PC-9 (cell line): ENCODE measurements around the gene C1orf35. TPM values are rescaled to one million over a fixed set of nuclear protein-coding genes. Genes with fewer than 3 reads are reported as not detected.

Experiments used
- BruUV-seq: library from RNA; stranded (reverse); fragments of 400-500 nt; replicated peaks from 2 replicates; lab custom pipeline; 2021; lab: Mats Ljungman, UMichigan
- CTCF ChIA-PET: fragments of 300-600 bp; sonication (Branson Sonifier 250); formaldehyde crosslinking; loops from one replicate; lab custom pipeline; 2022; ENCODE audit warnings: antibody characterized with exemption; lab: Charles Lee
- POLR2A ChIA-PET: fragments of 300-600 bp; sonication (Branson Sonifier 250); formaldehyde crosslinking; loops from one replicate; lab custom pipeline; 2022; ENCODE audit warnings: antibody characterized with exemption; ENCODE audit not compliant: unreplicated experiment; lab: Charles Lee
- DNase-seq, 2 experiments: peaks; one replicate each; pipeline versions ENCODE4 v3.0.0 to v3.0.0-alpha.2; 2015 to 2022; ENCODE audit warnings: mixed read lengths in 1 of 2
- H2AFZ ChIP-seq: fragments of 200-600 bp; sonication (generic); 2 replicates; pipeline ENCODE4 v1.8.1; 2017; ENCODE audit warnings: antibody characterized with exemption
- H3F3A ChIP-seq: fragments of 200-600 bp; sonication (generic); 2 replicates; pipeline ENCODE4 v1.8.1; 2017; ENCODE audit warnings: antibody characterized with exemption, mild to moderate bottlenecking, low read depth; ENCODE audit not compliant: insufficient read depth
- H3K27ac ChIP-seq: fragments of 200-600 bp; sonication (generic); 2 replicates; pipeline ENCODE4 v1.6.1; 2016; ENCODE audit warnings: mixed run types
- H3K27me3 ChIP-seq: fragments of 200-600 bp; sonication (generic); 2 replicates; pipeline ENCODE4 v1.6.1; 2016; ENCODE audit warnings: low read depth, mixed run types; ENCODE audit not compliant: insufficient read depth
- H3K36me3 ChIP-seq: fragments of 200-600 bp; sonication (generic); 2 replicates; pipeline ENCODE4 v1.6.1; 2016; ENCODE audit warnings: low read depth, mixed run types
- H3K4me1 ChIP-seq: fragments of 200-600 bp; sonication (generic); replicated peaks from 2 replicates; pipeline ENCODE4 v1.6.1; 2016; ENCODE audit warnings: mixed run types; ENCODE audit not compliant: insufficient read depth
- H3K4me2 ChIP-seq: fragments of 200-600 bp; sonication (generic); 2 replicates; pipeline ENCODE4 v1.6.1; 2017; ENCODE audit warnings: mixed run types
- H3K4me3 ChIP-seq: fragments of 200-600 bp; sonication (generic); 2 replicates; pipeline ENCODE4 v1.6.1; 2016; ENCODE audit warnings: mixed run types
- H3K79me2 ChIP-seq: fragments of 200-600 bp; sonication (generic); 2 replicates; pipeline ENCODE4 v1.6.1; 2017; ENCODE audit warnings: low read depth, mixed run types
- H3K9me2 ChIP-seq: fragments of 200-600 bp; sonication (generic); 2 replicates; pipeline ENCODE4 v1.8.1; 2017; ENCODE audit warnings: mild to moderate bottlenecking; ENCODE audit not compliant: insufficient read depth
- H3K9me3 ChIP-seq: fragments of 200-600 bp; sonication (generic); 2 replicates; pipeline ENCODE4 v1.8.1; 2016; ENCODE audit warnings: low read depth; ENCODE audit not compliant: insufficient read depth
- H4K20me1 ChIP-seq: fragments of 200-600 bp; sonication (generic); 2 replicates; pipeline ENCODE4 v1.8.1; 2017; ENCODE audit not compliant: insufficient read depth
- CTCF ChIP-seq: fragments of 200-600 bp; sonication (generic); conservative IDR thresholded peaks from 2 replicates; pipeline ENCODE4 v1.6.1; 2017; ENCODE audit warnings: mixed run types, antibody characterized with exemption, mild to moderate bottlenecking, moderate library complexity
- EZH2 ChIP-seq: fragments of 200-600 bp; sonication (generic); IDR thresholded peaks from 2 replicates; pipeline ENCODE4 v1.8.0; 2017; ENCODE audit warnings: antibody characterized with exemption, low read depth
- intact Hi-C: fragments of 100-400 bp; cut with micrococcal nuclease; formaldehyde crosslinking; loops from one replicate; pipeline ENCODE4 v1.10.0; 2022; ENCODE audit not compliant: unreplicated experiment
- total RNA-seq: library from RNA; stranded (reverse); gene quantifications from 2 replicates; pipeline ENCODE4 v1.2.3, GENCODE V29; 2021

The C1orf35 gene
- total RNA-seq, 1 experiment from 2014 or later: 26.4 TPM

- no peak within 1 kb of the TSS for H3K4me2 ChIP-seq
- POLR2A ChIA-PET: interaction anchor here (0.6 to 1.1 kb wide), 2 partner anchors 49 to 249 kb away, joined by 8 to 10 read pairs; no protein-coding TSS in a partner anchor
- TF ChIP-seq EZH2 (no peak), CTCF (no peak)
- no peaks in the 10 kb centered on the region for H3F3A ChIP-seq
- no TSS peak for BruUV-seq
- no peak within 1 kb of the TSS for H3K27ac ChIP-seq
- no peaks in the 10 kb centered on the region for H3K4me1 ChIP-seq
- no peaks in the 10 kb centered on the region for H4K20me1 ChIP-seq
- H3K79me2 ChIP-seq: peaks cover 6% of the 10 kb centered on the region; the same call in 1 of the 2 replicates
- no peaks in the 10 kb centered on the region for H3K27me3 ChIP-seq
- intact Hi-C loops: loop anchor here (1.0 to 2.0 kb wide), 2 partner anchors 8 to 13 kb away; no protein-coding TSS in a partner anchor
- no peak within 1 kb of the TSS for H2AFZ ChIP-seq
- peak in 1 of 2 experiments; percentile 77 for DNase-seq
- CTCF ChIA-PET: no interaction called here
- H3K9me3 ChIP-seq: no peaks in the 10 kb centered on the region
- no peaks in the 10 kb centered on the region for H3K36me3 ChIP-seq
- no peak within 1 kb of the TSS for H3K4me3 ChIP-seq
- no peaks in the 10 kb centered on the region for H3K9me2 ChIP-seq
Measured at GRCh38 chr1:228149406-228150119, 46.4 kb upstream of the C1orf35 start, which contains the start of gene GJC2. GJC2 (plus strand) TSS chr1:228149930; CDS start chr1:228157759, 7,829 bp downstream.

- POLR2A ChIA-PET: interaction anchor here (1.1 kb wide), 1 partner anchor 50 kb away, joined by 10 read pairs; no protein-coding TSS in a partner anchor
- no TSS peak for BruUV-seq
- CTCF ChIA-PET: no interaction called here
- Histone ChIP-seq H3K27ac (no peak overlapping the region), H3K36me3 (no peaks in the 10 kb centered on the region), H3K27me3 (no peaks in the 10 kb centered on the region), H4K20me1 (peaks cover 5% of the 10 kb centered on the region), H3K4me2 (no peak overlapping the region), H3K79me2 (peaks cover 12% of the 10 kb centered on the region), H3K9me2 (no peaks in the 10 kb centered on the region), H3K4me3 (no peak overlapping the region), H2AFZ (no peak overlapping the region), H3K4me1 (no peaks in the 10 kb centered on the region), H3F3A (no peaks in the 10 kb centered on the region), H3K9me3 (no peaks in the 10 kb centered on the region)
- no peak for TF ChIP-seq CTCF
- no peak for TF ChIP-seq EZH2
- intact Hi-C loops: loop anchor here (1.0 to 2.0 kb wide), 2 partner anchors 8 to 14 kb away; no protein-coding TSS in a partner anchor
- peak in 1 of 2 experiments; percentile 61 for DNase-seq
Measured at GRCh38 chr1:228148935-228149405, 45.8 kb upstream of the C1orf35 start.

GRCh38 chr1:228148196-228148861 is 45.2 kb upstream of the C1orf35 start:
- BruUV-seq: no TSS peak
- POLR2A ChIA-PET: interaction anchor here (1.1 kb wide), 1 partner anchor 50 kb away, joined by 10 read pairs; no protein-coding TSS in a partner anchor
- peaks cover 19% of the 10 kb centered on the region for H3K79me2 ChIP-seq
- H2AFZ ChIP-seq: no peak overlapping the region
- H3K9me2 ChIP-seq: no peaks in the 10 kb centered on the region
- no peak overlapping the region for H3K27ac ChIP-seq
- intact Hi-C loops: loop anchor here (2.0 kb wide), 1 partner anchor 14 kb away; no protein-coding TSS in a partner anchor
- no peaks in the 10 kb centered on the region for H3F3A ChIP-seq
- H3K36me3 ChIP-seq: no peaks in the 10 kb centered on the region
- DNase-seq: no peak
- CTCF ChIA-PET: interaction anchor here (0.6 kb wide), 1 partner anchor 17 kb away, joined by 8 read pairs; the partner anchor contains the start of gene IBA57
- TF ChIP-seq CTCF: no peak
- H4K20me1 ChIP-seq: peaks cover 11% of the 10 kb centered on the region
- H3K4me2 ChIP-seq: no peak overlapping the region
- no peak overlapping the region for H3K4me3 ChIP-seq
- H3K27me3 ChIP-seq: no peaks in the 10 kb centered on the region
- no peaks in the 10 kb centered on the region for H3K9me3 ChIP-seq
- no peaks in the 10 kb centered on the region for H3K4me1 ChIP-seq
